Ascending aorta (tissue), 2 donors: ENCODE measurements around the gene UQCRQ. TPM values are rescaled to one million over a fixed set of nuclear protein-coding genes. Genes with fewer than 3 reads are reported as not detected.

ENCODE experiments used
- DNase-seq, 2 donors: peaks; one replicate each; pipeline ENCODE4 v3.0.0-alpha.2; 2019; ENCODE audit warnings: low spot score in 2 of 2
- H3K27ac ChIP-seq, 2 donors: fragments of 200-600 bp; sonication (generic); one replicate each; pipeline ENCODE4 v1.5.1; 2016 to 2017; ENCODE audit warnings: mild to moderate bottlenecking in 1 of 2
- H3K27me3 ChIP-seq: fragments of 200-600 bp; sonication (generic); one replicate; pipeline ENCODE4 v1.5.1; 2017
- H3K36me3 ChIP-seq, 2 donors: fragments of 200-600 bp; sonication (generic); one replicate each; pipeline ENCODE4 v1.5.1; 2016
- H3K4me1 ChIP-seq, 2 donors: fragments of 200-600 bp; sonication (generic); one replicate each; pipeline ENCODE4 v1.5.1; 2016 to 2017; ENCODE audit warnings: mild to moderate bottlenecking in 1 of 2
- H3K4me3 ChIP-seq, 2 donors: fragments of 200-600 bp; sonication (generic); one replicate each; pipeline ENCODE4 v1.5.1; 2016 to 2017; ENCODE audit warnings: mild to moderate bottlenecking in 1 of 2
- H3K9me3 ChIP-seq, 2 donors: fragments of 200-600 bp; sonication (generic); one replicate each; pipeline ENCODE4 v1.5.1; 2016
- intact Hi-C: fragments of 100-400 bp; cut with DNase I; formaldehyde crosslinking; loops from one replicate; pipeline ENCODE4 v1.15.1; 2023
- total RNA-seq: library from RNA; depleted of rRNA; stranded (reverse); fragments of >200 nt; gene quantifications from one replicate; pipeline ENCODE4 v1.1.0, GENCODE V29; 2016
- TF ChIP-seq, protein P1 (sequence below), 3 experiments: fragments of 200-600 bp in 2 of 3; fragments of 450-650 bp in 1 of 3; sonication (generic) in 2 of 3; IDR thresholded peaks; one replicate each; pipeline ENCODE4 v1.5.1; 2016 to 2019; ENCODE audit warnings: antibody characterized with exemption in 3 of 3, mild to moderate bottlenecking in 1 of 3, moderate library complexity in 1 of 3

UQCRQ gene
- total RNA-seq, result 53.6 TPM

DNA sequence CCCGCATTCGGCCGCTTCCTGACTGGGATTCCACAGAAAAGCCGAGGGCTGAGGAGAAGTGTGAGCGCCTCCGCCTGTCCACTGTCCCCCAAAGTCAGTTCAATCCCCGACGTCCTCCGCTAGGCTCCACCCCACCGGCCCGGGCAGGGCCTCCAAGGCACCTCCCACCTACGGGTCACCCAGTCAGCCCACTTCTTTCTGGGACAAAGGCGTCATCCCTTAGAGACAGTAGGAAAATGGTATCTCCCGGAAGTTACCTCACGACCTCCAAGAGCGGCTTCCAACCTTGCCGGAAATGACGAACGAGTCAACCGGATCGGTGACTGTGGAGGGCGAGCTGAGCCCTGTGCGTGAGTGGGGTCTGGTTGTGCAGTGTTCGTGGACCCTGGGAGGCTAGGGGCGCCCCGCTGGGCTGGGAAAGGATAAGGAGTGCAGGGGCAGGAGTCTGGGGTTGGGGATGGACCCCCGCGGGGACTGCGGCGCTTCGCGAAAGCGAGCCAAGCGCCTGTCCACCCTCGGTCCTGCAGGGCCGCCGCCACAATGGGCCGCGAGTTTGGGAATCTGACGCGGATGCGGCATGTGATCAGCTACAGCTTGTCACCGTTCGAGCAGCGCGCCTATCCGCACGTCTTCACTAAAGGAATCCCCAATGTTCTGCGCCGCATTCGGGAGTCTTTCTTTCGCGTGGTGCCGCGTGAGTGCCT is at the start of gene UQCRQ, which contains the start of gene GDF9:
Gene UQCRQ, plus strand, starts transcription at position 301 of the 704 bp plus-strand sequence. Its CDS starts 240 bp downstream, at position 541.
Gene GDF9, minus strand, starts transcription at position 128 of the 704 bp plus-strand sequence. CDS start 1,936 bp downstream, outside the sequence.
- Histone ChIP-seq H3K4me3 (peak within 1 kb of the TSS; percentile 82 to 85), H3K9me3 (no peaks in the 10 kb centered on the region), H3K36me3 (peaks cover 0 to 23% of the 10 kb centered on the region in 2 donors), H3K27ac (peak within 1 kb of the TSS; percentile 90 to 95), H3K4me1 (peaks cover 5 to 14% of the 10 kb centered on the region in 2 donors), H3K27me3 (no peaks in the 10 kb centered on the region)
- peak; percentile 92 to 98 for DNase-seq
- TF ChIP-seq, protein P1, sequence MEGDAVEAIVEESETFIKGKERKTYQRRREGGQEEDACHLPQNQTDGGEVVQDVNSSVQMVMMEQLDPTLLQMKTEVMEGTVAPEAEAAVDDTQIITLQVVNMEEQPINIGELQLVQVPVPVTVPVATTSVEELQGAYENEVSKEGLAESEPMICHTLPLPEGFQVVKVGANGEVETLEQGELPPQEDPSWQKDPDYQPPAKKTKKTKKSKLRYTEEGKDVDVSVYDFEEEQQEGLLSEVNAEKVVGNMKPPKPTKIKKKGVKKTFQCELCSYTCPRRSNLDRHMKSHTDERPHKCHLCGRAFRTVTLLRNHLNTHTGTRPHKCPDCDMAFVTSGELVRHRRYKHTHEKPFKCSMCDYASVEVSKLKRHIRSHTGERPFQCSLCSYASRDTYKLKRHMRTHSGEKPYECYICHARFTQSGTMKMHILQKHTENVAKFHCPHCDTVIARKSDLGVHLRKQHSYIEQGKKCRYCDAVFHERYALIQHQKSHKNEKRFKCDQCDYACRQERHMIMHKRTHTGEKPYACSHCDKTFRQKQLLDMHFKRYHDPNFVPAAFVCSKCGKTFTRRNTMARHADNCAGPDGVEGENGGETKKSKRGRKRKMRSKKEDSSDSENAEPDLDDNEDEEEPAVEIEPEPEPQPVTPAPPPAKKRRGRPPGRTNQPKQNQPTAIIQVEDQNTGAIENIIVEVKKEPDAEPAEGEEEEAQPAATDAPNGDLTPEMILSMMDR (IDR thresholded peaks at IDR 0.05), result peak in 1 of 3 experiments; percentile 23
- intact Hi-C loops, result loop anchor here (1.0 to 2.0 kb wide), 3 partner anchors 36 to 185 kb away; partner anchors contain the start of genes AFF4 and SHROOM1

DNA sequence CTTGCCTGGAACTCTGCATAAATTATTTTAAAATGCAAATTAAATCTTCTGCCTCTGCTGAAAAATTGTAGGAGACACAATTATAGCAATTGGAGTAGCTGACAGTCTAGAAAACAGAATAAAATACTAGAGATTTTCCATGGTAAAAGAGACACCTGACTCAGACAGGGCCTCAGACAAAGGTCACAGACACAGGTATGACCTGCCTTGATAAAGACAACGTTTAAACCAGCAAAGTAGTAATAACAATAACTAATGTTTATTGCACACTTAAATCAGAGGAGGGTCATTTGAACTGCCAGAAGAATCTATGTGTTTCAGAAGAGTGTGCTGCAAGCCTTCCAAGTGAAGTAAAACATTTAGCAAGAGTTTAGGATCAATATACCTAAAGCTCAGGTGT is 49.4 kb upstream of the UQCRQ start:
- intact Hi-C loops, result no loop called here
- no peaks in the 10 kb centered on the region for H3K9me3 ChIP-seq

DNA sequence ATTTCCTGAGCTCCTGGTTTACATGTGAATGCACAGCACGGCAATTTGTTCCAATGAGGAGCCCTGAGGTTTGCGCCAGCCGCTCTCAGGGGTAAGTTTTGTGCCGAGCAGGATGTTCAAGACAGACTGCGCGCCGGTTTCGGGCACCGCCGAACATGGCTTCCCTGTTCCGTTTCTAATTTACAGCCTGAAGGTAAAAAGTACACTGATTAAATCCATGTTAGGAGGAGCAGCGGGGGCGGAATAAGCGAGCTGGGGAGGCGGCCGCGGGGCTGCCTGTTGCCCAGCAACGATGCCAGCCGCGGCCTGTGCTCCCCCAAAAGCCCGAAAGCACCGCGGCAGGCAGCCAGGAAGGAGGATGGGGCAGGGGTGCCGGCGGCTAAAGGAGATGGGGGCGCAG is 47.0 kb upstream of the UQCRQ start:
- intact Hi-C loops, result no loop called here
- H3K4me1 ChIP-seq, result peaks cover 5 to 8% of the 10 kb centered on the region in 2 donors
- no peak overlapping the region for H3K4me3 ChIP-seq
- TF ChIP-seq, protein P1 (IDR thresholded peaks at IDR 0.05), result no peak
- no peaks in the 10 kb centered on the region for H3K27me3 ChIP-seq
- no peaks in the 10 kb centered on the region for H3K9me3 ChIP-seq
- DNase-seq, result peak in 1 of 2 donors; percentile 55
- no peaks in the 10 kb centered on the region for H3K36me3 ChIP-seq
- H3K27ac ChIP-seq, result no peak overlapping the region

More for the DNA sequence above, 49.4 kb upstream of the UQCRQ start:
- no peak for DNase-seq
- peaks cover 5% of the 10 kb centered on the region for H3K27me3 ChIP-seq
- H3K36me3 ChIP-seq, result no peaks in the 10 kb centered on the region
- TF ChIP-seq, protein P1 (IDR thresholded peaks at IDR 0.05), result no peak
- H3K27ac ChIP-seq, result no peak overlapping the region
- no peak overlapping the region for H3K4me3 ChIP-seq
- peaks cover 8 to 10% of the 10 kb centered on the region in 2 donors for H3K4me1 ChIP-seq

DNA sequence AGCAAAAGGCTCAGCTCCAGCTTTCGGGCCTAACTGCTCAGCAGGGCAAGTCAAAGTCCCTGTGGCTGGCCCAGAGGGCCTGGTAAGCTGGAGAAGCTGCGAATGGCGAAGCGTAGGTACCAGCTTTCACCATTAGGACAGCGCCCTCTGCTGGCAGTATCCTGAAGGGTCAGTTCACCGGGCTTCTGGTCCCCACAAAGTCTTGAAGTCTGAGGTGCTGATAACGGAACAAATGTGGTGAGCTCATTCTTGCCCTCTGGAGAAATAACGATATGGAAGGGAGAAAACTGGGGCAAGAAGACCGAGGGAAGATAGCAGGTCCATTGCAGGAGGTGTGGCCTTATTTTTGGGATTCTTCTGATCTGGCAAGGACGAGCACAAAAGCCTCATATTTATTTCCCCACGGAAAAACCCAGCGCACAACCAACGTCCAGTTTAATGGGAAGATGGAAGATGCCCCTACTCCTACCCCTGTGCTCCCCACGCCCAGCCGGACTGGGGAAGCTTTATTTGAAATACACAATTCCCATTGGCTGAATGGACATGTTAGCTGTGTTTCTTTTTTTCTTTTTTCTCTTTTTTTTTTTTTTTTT is 46.2 kb upstream of the UQCRQ start:
- Histone ChIP-seq H3K4me3 (no peak overlapping the region), H3K27ac (no peak overlapping the region), H3K9me3 (no peaks in the 10 kb centered on the region), H3K36me3 (no peaks in the 10 kb centered on the region), H3K4me1 (peaks cover 5 to 8% of the 10 kb centered on the region in 2 donors), H3K27me3 (no peaks in the 10 kb centered on the region)
- peak; percentile 46 to 96 for DNase-seq
- TF ChIP-seq, protein P1 (IDR thresholded peaks at IDR 0.05), result peak; percentile 88 to 93 (median 93)
- intact Hi-C loops, result loop anchor here (2.0 to 5.0 kb wide), 3 partner anchors 43 to 163 kb away; partner anchors contain the start of genes CCNI2, IL13 and SEPTIN8

DNA sequence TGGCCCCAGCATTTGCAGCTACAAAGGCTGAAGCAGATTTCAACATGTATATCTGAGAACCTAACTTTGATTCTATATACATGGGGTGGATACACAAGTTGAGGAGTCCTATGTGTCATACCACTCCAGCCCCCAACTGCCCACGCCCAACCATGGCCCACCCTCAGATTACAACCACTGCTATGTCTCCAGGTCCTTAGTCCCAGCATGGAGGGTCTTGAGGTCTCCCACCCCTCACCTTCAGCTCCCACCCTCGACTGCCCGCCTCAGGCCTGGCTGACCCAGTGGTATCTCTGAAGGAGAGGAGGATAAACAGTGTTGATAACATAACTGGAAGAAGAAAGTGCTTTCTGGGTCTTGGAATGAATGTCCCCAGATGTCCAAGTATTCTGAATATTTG is 45.1 kb upstream of the UQCRQ start:
- intact Hi-C loops, result loop anchor here (2.0 to 5.0 kb wide), 3 partner anchors 45 to 164 kb away; partner anchors contain the start of genes CCNI2, IL13 and SEPTIN8
- H3K27ac ChIP-seq, result no peak overlapping the region
- H3K36me3 ChIP-seq, result no peaks in the 10 kb centered on the region
- no peak overlapping the region for H3K4me3 ChIP-seq
- no peak for DNase-seq
- H3K9me3 ChIP-seq, result no peaks in the 10 kb centered on the region
- H3K4me1 ChIP-seq, result peaks cover 5 to 8% of the 10 kb centered on the region in 2 donors
- TF ChIP-seq, protein P1 (IDR thresholded peaks at IDR 0.05), result no peak
- no peaks in the 10 kb centered on the region for H3K27me3 ChIP-seq
